Keratinocyte (primary cell): Measurements from ENCODE around the gene RCBTB2.

Experiments
- EZH2 ChIP-seq: IDR thresholded peaks from one replicate; pipeline ENCODE4 v1.6.1; 2012; ENCODE audit warnings: inconsistent platforms, mild to moderate bottlenecking, low read length, moderate library complexity
- TF ChIP-seq, protein P1 (sequence below), 3 experiments: IDR thresholded peaks in 1 of 3; conservative IDR thresholded peaks in 1 of 3; optimal IDR thresholded peaks in 1 of 3; 2 replicates in 2 of 3; 3 replicates in 1 of 3; pipeline versions ENCODE3 to v1.5.1; 2011; ENCODE audit warnings: low read length in 3 of 3, mild to moderate bottlenecking in 3 of 3, moderate library complexity in 2 of 3, control low read depth in 1 of 3, inconsistent platforms in 1 of 3; ENCODE audit not compliant: insufficient read depth in 2 of 3; ENCODE audit errors: extremely low read depth in 1 of 3

DNA sequence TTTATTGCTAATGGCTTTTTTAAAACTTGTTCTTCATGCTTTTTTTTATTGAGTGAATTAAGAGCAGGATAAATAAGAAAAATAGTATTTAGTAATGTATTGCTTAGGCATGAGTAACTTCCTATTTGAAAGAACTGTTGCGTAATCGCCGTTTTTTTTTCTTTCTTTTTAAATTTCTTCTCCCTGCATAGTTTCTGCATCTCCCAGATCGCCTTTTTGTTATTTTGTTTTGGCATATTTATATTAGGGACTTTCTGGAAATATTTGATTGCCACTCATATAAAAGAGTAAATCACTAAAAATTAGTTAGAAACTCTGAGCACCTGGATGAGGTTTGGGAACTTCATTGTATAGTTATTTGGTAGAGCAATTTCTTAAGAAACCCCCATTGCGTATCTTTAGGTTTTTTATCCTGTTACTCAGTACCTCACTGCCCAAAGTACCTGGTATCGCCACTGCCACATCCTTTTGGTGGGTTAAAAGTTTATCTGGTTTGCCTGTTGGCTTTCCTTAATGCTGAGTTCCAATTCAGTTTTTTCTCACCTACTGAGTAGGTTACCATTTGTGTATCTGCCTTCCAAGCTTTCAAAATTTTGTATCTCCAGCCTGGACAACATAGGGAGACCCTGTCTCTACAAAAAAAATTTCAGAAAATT lies 83.8 kb downstream of the RCBTB2 start:
- TF ChIP-seq, protein P1, sequence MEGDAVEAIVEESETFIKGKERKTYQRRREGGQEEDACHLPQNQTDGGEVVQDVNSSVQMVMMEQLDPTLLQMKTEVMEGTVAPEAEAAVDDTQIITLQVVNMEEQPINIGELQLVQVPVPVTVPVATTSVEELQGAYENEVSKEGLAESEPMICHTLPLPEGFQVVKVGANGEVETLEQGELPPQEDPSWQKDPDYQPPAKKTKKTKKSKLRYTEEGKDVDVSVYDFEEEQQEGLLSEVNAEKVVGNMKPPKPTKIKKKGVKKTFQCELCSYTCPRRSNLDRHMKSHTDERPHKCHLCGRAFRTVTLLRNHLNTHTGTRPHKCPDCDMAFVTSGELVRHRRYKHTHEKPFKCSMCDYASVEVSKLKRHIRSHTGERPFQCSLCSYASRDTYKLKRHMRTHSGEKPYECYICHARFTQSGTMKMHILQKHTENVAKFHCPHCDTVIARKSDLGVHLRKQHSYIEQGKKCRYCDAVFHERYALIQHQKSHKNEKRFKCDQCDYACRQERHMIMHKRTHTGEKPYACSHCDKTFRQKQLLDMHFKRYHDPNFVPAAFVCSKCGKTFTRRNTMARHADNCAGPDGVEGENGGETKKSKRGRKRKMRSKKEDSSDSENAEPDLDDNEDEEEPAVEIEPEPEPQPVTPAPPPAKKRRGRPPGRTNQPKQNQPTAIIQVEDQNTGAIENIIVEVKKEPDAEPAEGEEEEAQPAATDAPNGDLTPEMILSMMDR (optimal IDR thresholded peaks at IDR 0.05 in 1 of 3, IDR thresholded peaks at IDR 0.05 in 1 of 3, conservative IDR thresholded peaks at IDR 0.05 in 1 of 3; ENCODE audit: extremely low read depth in 1 of 3, insufficient read depth in 2 of 3, low read length in 3 of 3) = no peak
- TF ChIP-seq EZH2 = no peak
